Bronchial epithelial cell (primary cell): ENCODE measurements around the gene TPK1. TPM values are rescaled to one million over a fixed set of nuclear protein-coding genes. Genes with fewer than 3 reads are reported as not detected.
A peak's percentile ranks its signal among the peaks of the same experiment; 100 is the strongest.
"Not testable (repeated sequence)": the region's sequence is repeated elsewhere in the genome, so short reads cannot be mapped to it uniquely, and the experiment has no call there.

Experiments used
- DNase-seq: peaks from one replicate; pipeline ENCODE4 v3.0.0-alpha.2; 2010; ENCODE audit warnings: low read depth
- FAIRE-seq: peaks from 2 replicates; lab custom pipeline; 2011; peaks lifted over from hg19 to GRCh38; lab: Jason Lieb, UNC
- H3K27me3 ChIP-seq: 2 replicates; pipeline ENCODE4 v1.5.1; 2011; ENCODE audit warnings: low read length; ENCODE audit not compliant: control insufficient read depth, insufficient read depth
- H3K36me3 ChIP-seq: 2 replicates; pipeline ENCODE4 v1.5.1; 2011; ENCODE audit warnings: low read length; ENCODE audit not compliant: control insufficient read depth, insufficient read depth
- H3K4me3 ChIP-seq: 2 replicates; pipeline ENCODE4 v1.5.1; 2011; ENCODE audit warnings: mild to moderate bottlenecking, low read depth, low read length, control low read depth
- CTCF ChIP-seq: IDR thresholded peaks from 2 replicates; pipeline ENCODE4 v1.5.1; 2011; ENCODE audit warnings: mild to moderate bottlenecking, moderate library complexity, low read length, control low read depth, inconsistent platforms; ENCODE audit not compliant: insufficient read depth, severe bottlenecking
- total RNA-seq: library from RNA; depleted of rRNA; stranded (reverse); fragments of >200 nt; gene quantifications from 2 replicates; pipeline ENCODE4 v1.2.1, GENCODE V29; 2014

Gene TPK1
- total RNA-seq, 1 donor from 2014 or later: 2.4 TPM

- FAIRE-seq (no peak), DNase-seq (no peak)
- H3K4me3 ChIP-seq: no peak overlapping the region
- no peak for TF ChIP-seq CTCF
- no peaks in the 10 kb centered on the region for H3K36me3 ChIP-seq
- no peaks in the 10 kb centered on the region for H3K27me3 ChIP-seq
These were observed 397.1 kb downstream of the TPK1 start for GRCh38 chr7:144438759-144439158.

DNA sequence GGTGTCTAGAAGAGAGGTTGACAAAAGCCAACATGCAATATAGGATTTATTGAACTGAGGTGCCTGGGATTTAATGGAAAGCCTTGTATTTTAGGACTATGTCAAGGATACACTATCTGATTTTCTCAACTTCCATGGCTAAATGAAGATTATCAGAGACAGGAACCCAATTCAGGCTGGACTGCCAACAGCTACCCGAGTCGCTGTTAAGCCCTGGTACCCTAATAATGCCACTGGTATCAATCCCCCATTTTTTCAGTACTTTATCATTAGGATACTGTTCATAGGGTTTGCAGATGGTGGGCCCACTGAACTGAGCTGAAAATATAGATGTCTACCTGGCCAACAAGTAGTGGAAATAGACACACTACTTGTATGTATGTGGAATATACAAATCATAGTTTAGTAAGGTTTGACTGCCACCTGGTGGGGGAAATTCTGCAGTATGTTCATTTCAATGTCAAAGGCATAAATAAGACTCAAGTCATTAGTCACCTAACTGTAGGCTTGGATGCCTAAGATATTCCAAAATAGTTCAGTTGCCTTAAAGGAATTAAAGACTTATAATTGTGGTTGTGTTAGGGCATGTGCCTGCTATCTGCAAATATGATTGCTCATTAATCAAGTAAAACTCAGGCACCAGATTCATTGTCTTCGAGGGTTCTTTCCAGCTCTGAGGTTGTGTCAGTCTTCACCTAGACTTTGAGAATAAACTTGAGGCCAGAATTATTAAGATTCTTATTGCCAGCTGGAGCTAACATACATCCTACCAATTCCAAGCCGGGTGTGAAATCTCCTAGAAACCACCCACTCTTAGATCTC, 398.3 kb downstream of the TPK1 start:
- Histone ChIP-seq H3K36me3 (no peaks in the 10 kb centered on the region), H3K4me3 (no peak overlapping the region), H3K27me3 (no peaks in the 10 kb centered on the region)
- FAIRE-seq (no peak), DNase-seq (peak; percentile 85)
- peak; percentile 52 for TF ChIP-seq CTCF

DNA sequence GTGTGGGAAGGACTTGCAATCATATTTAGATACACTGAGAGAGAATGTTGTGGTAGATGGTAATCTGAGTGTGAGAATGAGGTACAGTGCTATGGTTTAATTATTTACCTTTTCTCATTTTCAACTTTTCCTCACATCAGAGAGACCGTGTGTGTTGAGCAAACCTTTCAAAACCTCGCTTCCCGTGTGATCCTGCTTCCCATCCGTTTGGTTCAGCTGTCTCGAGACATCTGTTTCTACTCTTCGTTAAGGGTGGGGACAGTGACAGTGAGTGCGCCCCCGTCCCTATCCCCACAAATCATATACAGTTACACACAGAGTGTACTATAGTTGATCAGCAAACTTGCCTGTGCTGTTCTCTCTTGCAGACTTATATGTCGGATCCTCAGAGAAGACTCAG, 399.4 kb downstream of the TPK1 start:
- DNase-seq (no peak), FAIRE-seq (no peak)
- no peak for TF ChIP-seq CTCF
- Histone ChIP-seq H3K27me3 (no peaks in the 10 kb centered on the region), H3K36me3 (no peaks in the 10 kb centered on the region), H3K4me3 (no peak overlapping the region)

DNA sequence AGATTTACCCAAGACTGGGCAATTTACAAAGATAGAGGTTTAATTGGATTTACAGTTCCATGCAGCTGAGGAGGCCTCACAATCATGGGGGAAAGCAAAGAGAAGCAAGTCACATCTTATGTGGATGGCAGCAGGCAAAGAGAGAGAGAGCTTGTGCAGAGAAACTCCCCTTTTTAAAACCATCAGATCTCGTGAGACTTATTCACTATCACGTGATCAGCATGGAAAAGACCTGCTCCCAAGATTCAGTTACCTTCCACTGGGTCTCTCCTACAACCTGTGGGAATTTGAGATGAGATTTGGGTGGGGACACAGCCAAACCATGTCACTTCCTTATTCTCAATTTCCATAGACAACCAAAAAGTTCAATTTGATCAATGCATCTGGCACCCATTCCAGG, 407.4 kb downstream of the TPK1 start:
- no peak overlapping the region for H3K4me3 ChIP-seq
- DNase-seq: no peak
- no peak for TF ChIP-seq CTCF
- no peaks in the 10 kb centered on the region for H3K36me3 ChIP-seq
- no peaks in the 10 kb centered on the region for H3K27me3 ChIP-seq
- FAIRE-seq: no peak

DNA sequence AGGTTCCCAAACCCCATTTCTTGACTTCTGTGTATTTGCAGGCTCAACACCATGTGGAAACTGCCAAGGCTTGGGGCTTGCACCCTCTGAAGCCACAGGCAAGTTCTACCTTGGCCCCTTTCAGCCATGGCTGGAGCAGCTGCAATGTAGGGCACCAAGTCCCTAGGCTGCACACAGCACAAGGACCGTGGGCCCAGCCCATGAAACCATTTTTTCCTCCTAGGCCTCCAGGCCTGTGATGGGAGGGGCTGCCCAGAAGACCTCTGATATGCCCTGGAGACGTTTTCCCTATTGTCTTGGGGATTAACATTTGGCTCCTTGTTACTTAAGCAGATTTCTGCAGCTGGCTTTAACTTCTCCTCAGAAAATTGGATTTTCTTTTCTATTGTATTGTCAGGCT, 408.3 kb downstream of the TPK1 start:
- DNase-seq, H3K4me3 ChIP-seq, FAIRE-seq, H3K27me3 ChIP-seq, H3K36me3 ChIP-seq: not testable (repeated sequence)

- H3K4me3 ChIP-seq, FAIRE-seq, H3K36me3 ChIP-seq, H3K27me3 ChIP-seq: not testable (repeated sequence)
- peak; percentile 53 for DNase-seq
These were observed 416.9 kb downstream of the TPK1 start for GRCh38 chr7:144418931-144419330.

- no peak for TF ChIP-seq CTCF
- H3K27me3 ChIP-seq: no peaks in the 10 kb centered on the region
- no peak for FAIRE-seq
- H3K4me3 ChIP-seq: no peak overlapping the region
- no peaks in the 10 kb centered on the region for H3K36me3 ChIP-seq
- DNase-seq: peak; percentile 97
These were observed 419.5 kb downstream of the TPK1 start for GRCh38 chr7:144416341-144416740.
